H1 (cell line): ENCODE measurements around the gene RAPGEF6. TPM values are rescaled to one million over a fixed set of nuclear protein-coding genes. Genes with fewer than 3 reads are reported as not detected.

ENCODE experiments used
- CHD1 ChIP-seq: IDR thresholded peaks from 2 replicates; pipeline ENCODE4 v1.6.1; 2012; ENCODE audit warnings: low read depth, low read length, improper control_type of control experiment
- EGR1 ChIP-seq: IDR thresholded peaks from 2 replicates; pipeline ENCODE4 v1.6.1; 2011; ENCODE audit warnings: low read depth, low read length, borderline replicate concordance
- HDAC6 ChIP-seq: IDR thresholded peaks from one replicate; pipeline ENCODE4 v1.7.1; 2012; ENCODE audit warnings: low read depth, mild to moderate bottlenecking, inconsistent platforms, low read length, moderate library complexity
- JUND ChIP-seq: IDR thresholded peaks from 2 replicates; pipeline ENCODE4 v1.6.1; 2011; ENCODE audit warnings: mild to moderate bottlenecking, improper control_type of control experiment, low read length
- KDM4A ChIP-seq: IDR thresholded peaks from one replicate; pipeline ENCODE4 v1.7.1; 2012; ENCODE audit warnings: low read depth, mild to moderate bottlenecking, moderate library complexity, low read length, inconsistent platforms; ENCODE audit not compliant: severe bottlenecking
- SP2 ChIP-seq: IDR thresholded peaks from 2 replicates; pipeline ENCODE4 v1.6.1; 2012; ENCODE audit warnings: mild to moderate bottlenecking, low read length, inconsistent platforms
- TEAD4 ChIP-seq: IDR thresholded peaks from 2 replicates; pipeline ENCODE4 v1.6.1; 2012; ENCODE audit warnings: low read depth, low read length, inconsistent platforms, mixed read lengths
- polyA plus RNA-seq, 7 experiments: library from polyadenylated mRNA; depleted of rRNA in 3 of 7; stranded (reverse) in 5 of 7; unstranded in 2 of 7; fragments of >200 nt in 5 of 7; fragments of 200-250 nt in 2 of 7; gene quantifications; 1 replicate in 5 of 7; 2 replicates in 1 of 7; 4 replicates in 1 of 7; pipeline versions ENCODE4 v1.2.1 to v1.2.3, GENCODE V29; 2011 to 2013; ENCODE audit warnings: missing spikeins in 2 of 7, mixed read lengths in 2 of 7
- total RNA-seq: library from RNA; stranded (reverse); fragmentation: NEBNext Ultra II Directional; extraction: Animal tissue kit (Norgen Biotek cat#: 25700); gene quantifications from 2 replicates; pipeline ENCODE4 v1.2.1, GENCODE V29; 2021
- TF ChIP-seq, protein P1 (sequence below): fragments of 300-600 bp; sonication (generic); IDR thresholded peaks from 2 replicates; pipeline ENCODE4 v1.7.1; 2012; ENCODE audit warnings: low read length, moderate library complexity, mild to moderate bottlenecking, inconsistent platforms; ENCODE audit not compliant: insufficient replicate concordance
- TF ChIP-seq, protein P2 (sequence below): IDR thresholded peaks from 2 replicates; pipeline ENCODE4 v1.6.1; 2012; ENCODE audit warnings: low read length, inconsistent platforms

RAPGEF6 gene
- total and polyA plus RNA-seq, 2 of the 8 experiments (the other 6 are each of a cell fraction or from before 2014, with no cell fraction given), result 4.8 to 20.0 TPM

DNA sequence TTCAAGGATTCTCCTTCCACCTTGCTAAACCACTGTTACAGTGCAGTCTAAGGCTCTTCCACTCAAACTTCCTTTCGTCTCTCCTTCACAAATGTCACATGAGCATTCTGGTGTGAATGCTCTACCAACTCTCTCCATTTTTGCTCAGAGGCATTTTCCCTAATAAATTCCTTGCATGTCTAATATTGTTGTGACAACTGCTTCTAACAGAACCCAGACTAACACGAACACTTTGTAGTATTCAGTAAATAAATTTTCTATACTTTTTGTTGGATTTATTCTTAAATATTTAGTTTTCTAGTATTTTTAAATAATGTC is 24.0 kb downstream of the RAPGEF6 start (continued):
- TF ChIP-seq, protein P1, sequence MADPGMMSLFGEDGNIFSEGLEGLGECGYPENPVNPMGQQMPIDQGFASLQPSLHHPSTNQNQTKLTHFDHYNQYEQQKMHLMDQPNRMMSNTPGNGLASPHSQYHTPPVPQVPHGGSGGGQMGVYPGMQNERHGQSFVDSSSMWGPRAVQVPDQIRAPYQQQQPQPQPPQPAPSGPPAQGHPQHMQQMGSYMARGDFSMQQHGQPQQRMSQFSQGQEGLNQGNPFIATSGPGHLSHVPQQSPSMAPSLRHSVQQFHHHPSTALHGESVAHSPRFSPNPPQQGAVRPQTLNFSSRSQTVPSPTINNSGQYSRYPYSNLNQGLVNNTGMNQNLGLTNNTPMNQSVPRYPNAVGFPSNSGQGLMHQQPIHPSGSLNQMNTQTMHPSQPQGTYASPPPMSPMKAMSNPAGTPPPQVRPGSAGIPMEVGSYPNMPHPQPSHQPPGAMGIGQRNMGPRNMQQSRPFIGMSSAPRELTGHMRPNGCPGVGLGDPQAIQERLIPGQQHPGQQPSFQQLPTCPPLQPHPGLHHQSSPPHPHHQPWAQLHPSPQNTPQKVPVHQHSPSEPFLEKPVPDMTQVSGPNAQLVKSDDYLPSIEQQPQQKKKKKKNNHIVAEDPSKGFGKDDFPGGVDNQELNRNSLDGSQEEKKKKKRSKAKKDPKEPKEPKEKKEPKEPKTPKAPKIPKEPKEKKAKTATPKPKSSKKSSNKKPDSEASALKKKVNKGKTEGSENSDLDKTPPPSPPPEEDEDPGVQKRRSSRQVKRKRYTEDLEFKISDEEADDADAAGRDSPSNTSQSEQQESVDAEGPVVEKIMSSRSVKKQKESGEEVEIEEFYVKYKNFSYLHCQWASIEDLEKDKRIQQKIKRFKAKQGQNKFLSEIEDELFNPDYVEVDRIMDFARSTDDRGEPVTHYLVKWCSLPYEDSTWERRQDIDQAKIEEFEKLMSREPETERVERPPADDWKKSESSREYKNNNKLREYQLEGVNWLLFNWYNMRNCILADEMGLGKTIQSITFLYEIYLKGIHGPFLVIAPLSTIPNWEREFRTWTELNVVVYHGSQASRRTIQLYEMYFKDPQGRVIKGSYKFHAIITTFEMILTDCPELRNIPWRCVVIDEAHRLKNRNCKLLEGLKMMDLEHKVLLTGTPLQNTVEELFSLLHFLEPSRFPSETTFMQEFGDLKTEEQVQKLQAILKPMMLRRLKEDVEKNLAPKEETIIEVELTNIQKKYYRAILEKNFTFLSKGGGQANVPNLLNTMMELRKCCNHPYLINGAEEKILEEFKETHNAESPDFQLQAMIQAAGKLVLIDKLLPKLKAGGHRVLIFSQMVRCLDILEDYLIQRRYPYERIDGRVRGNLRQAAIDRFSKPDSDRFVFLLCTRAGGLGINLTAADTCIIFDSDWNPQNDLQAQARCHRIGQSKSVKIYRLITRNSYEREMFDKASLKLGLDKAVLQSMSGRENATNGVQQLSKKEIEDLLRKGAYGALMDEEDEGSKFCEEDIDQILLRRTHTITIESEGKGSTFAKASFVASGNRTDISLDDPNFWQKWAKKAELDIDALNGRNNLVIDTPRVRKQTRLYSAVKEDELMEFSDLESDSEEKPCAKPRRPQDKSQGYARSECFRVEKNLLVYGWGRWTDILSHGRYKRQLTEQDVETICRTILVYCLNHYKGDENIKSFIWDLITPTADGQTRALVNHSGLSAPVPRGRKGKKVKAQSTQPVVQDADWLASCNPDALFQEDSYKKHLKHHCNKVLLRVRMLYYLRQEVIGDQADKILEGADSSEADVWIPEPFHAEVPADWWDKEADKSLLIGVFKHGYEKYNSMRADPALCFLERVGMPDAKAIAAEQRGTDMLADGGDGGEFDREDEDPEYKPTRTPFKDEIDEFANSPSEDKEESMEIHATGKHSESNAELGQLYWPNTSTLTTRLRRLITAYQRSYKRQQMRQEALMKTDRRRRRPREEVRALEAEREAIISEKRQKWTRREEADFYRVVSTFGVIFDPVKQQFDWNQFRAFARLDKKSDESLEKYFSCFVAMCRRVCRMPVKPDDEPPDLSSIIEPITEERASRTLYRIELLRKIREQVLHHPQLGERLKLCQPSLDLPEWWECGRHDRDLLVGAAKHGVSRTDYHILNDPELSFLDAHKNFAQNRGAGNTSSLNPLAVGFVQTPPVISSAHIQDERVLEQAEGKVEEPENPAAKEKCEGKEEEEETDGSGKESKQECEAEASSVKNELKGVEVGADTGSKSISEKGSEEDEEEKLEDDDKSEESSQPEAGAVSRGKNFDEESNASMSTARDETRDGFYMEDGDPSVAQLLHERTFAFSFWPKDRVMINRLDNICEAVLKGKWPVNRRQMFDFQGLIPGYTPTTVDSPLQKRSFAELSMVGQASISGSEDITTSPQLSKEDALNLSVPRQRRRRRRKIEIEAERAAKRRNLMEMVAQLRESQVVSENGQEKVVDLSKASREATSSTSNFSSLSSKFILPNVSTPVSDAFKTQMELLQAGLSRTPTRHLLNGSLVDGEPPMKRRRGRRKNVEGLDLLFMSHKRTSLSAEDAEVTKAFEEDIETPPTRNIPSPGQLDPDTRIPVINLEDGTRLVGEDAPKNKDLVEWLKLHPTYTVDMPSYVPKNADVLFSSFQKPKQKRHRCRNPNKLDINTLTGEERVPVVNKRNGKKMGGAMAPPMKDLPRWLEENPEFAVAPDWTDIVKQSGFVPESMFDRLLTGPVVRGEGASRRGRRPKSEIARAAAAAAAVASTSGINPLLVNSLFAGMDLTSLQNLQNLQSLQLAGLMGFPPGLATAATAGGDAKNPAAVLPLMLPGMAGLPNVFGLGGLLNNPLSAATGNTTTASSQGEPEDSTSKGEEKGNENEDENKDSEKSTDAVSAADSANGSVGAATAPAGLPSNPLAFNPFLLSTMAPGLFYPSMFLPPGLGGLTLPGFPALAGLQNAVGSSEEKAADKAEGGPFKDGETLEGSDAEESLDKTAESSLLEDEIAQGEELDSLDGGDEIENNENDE, result no peak
- no peak for TF ChIP-seq KDM4A
- no peak for TF ChIP-seq JUND
- TF ChIP-seq SP2, result no peak
- TF ChIP-seq EGR1, result no peak
- TF ChIP-seq TEAD4, result no peak
- TF ChIP-seq CHD1, result no peak
- no peak for TF ChIP-seq HDAC6
- TF ChIP-seq, protein P2, sequence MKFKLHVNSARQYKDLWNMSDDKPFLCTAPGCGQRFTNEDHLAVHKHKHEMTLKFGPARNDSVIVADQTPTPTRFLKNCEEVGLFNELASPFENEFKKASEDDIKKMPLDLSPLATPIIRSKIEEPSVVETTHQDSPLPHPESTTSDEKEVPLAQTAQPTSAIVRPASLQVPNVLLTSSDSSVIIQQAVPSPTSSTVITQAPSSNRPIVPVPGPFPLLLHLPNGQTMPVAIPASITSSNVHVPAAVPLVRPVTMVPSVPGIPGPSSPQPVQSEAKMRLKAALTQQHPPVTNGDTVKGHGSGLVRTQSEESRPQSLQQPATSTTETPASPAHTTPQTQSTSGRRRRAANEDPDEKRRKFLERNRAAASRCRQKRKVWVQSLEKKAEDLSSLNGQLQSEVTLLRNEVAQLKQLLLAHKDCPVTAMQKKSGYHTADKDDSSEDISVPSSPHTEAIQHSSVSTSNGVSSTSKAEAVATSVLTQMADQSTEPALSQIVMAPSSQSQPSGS, result no peak
